ENCODE measurements around the gene MOCS1.

DNA sequence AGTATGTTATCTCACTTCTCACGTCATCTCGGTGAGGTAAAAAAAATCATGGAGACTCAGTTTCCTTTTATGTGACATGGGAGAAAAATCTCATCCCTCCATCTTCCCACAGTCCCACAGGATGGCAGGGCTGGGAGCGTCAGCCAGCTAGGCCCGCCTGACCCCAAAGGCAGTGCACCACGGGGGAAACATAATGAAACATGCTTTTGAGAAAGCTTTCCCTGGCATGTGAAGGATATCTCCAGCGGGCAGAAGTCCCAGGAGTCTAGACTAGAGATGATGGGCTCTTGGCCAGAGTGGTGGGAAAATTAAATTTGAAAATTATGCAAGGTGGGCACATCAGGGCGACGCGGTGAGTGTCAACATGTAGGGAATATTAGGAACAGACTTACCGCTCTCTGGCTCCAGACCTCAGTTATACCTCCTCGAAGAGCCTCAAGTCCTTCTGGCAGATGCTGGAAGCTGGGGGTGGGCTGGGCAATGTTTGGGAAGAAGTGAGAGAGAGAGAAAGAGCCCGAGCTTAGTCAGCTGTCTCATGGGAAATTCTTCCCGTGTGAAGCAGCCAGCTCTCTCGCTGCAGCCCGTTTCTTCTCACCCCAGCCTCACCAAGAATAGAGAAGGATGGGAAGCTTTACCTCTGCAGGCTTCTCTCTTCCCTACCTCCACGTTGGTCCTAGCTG, 52.3 kb downstream of the MOCS1 start:
- TF ChIP-seq, protein P1, sequence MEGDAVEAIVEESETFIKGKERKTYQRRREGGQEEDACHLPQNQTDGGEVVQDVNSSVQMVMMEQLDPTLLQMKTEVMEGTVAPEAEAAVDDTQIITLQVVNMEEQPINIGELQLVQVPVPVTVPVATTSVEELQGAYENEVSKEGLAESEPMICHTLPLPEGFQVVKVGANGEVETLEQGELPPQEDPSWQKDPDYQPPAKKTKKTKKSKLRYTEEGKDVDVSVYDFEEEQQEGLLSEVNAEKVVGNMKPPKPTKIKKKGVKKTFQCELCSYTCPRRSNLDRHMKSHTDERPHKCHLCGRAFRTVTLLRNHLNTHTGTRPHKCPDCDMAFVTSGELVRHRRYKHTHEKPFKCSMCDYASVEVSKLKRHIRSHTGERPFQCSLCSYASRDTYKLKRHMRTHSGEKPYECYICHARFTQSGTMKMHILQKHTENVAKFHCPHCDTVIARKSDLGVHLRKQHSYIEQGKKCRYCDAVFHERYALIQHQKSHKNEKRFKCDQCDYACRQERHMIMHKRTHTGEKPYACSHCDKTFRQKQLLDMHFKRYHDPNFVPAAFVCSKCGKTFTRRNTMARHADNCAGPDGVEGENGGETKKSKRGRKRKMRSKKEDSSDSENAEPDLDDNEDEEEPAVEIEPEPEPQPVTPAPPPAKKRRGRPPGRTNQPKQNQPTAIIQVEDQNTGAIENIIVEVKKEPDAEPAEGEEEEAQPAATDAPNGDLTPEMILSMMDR (IDR thresholded peaks at IDR 0.05; ENCODE audit: borderline replicate concordance, extremely low read depth, low read length, poor library complexity, severe bottlenecking), result no peak
- no peak for TF ChIP-seq EZH2 (IDR thresholded peaks at IDR 0.05; ENCODE audit: borderline replicate concordance, low read depth, low read length, severe bottlenecking)

Data from DND-41 (cell line).